SU-DHL-6 (cell line): ENCODE results near the gene BCAS3.

Experiments
- CTCF ChIP-seq: fragments of 200-600 bp; sonication (generic); IDR thresholded peaks from one replicate; pipeline ENCODE4 v1.5.1; 2017; ENCODE audit warnings: antibody characterized with exemption, mild to moderate bottlenecking, low read length, moderate library complexity; ENCODE audit not compliant: insufficient read depth, poor library complexity, severe bottlenecking
- EZH2phosphoT487 ChIP-seq: fragments of 200-600 bp; sonication (generic), shearing (Covaris generic); conservative IDR thresholded peaks from 2 replicates; pipeline ENCODE4 v1.6.1; 2018; ENCODE audit warnings: mild to moderate bottlenecking, antibody characterized with exemption, low read length, moderate library complexity, mixed read lengths

- TF ChIP-seq CTCF (no peak), EZH2phosphoT487 (no peak)
These were observed 745.2 kb downstream of the BCAS3 start for GRCh38 chr17:61422869-61423268.
